Astrocyte (in vitro differentiated cells and primary cell): Measurements from ENCODE around the gene PLSCR2.

Experiments used
- CTCF ChIP-seq: IDR thresholded peaks from 2 replicates; pipeline ENCODE4 v1.5.1; 2011; ENCODE audit warnings: low read depth, mild to moderate bottlenecking, inconsistent platforms, low read length, moderate library complexity; ENCODE audit not compliant: insufficient read depth
- EZH2 ChIP-seq: IDR thresholded peaks from 2 replicates; pipeline ENCODE4 v1.6.1; 2012; ENCODE audit warnings: mild to moderate bottlenecking, low read length, inconsistent platforms; ENCODE audit not compliant: insufficient read depth

- TF ChIP-seq CTCF (no peak), EZH2 (no peak)
Measured at GRCh38 chr3:146414010-146414409, 55.4 kb downstream of the PLSCR2 start.
